Measurements from ENCODE around the gene CA5A.
"Not testable (repeated sequence)": the region's sequence is repeated elsewhere in the genome, so short reads cannot be mapped to it uniquely, and the experiment has no call there.

CA5A gene

GRCh38 chr16:87904963-87905362, 31.4 kb downstream of the CA5A start:
- H3K27ac ChIP-seq; H3K9me3 ChIP-seq; H3K27me3 ChIP-seq; H3K36me3 ChIP-seq; H3K4me3 ChIP-seq (ENCODE audit: low read depth in 1 of 2, low read length in 1 of 2); H3K4me1 ChIP-seq (ENCODE audit: control insufficient read depth in 1 of 2, insufficient read depth in 1 of 2, low read depth in 1 of 2, low read length in 1 of 2): not testable (repeated sequence)

GRCh38 chr16:87900489-87900888, 35.8 kb downstream of the CA5A start:
- not testable (repeated sequence) for H3K9me3 ChIP-seq; H3K36me3 ChIP-seq; H3K4me3 ChIP-seq (ENCODE audit: low read depth in 1 of 2, low read length in 1 of 2); H3K4me1 ChIP-seq (ENCODE audit: control insufficient read depth in 1 of 2, insufficient read depth in 1 of 2, low read depth in 1 of 2, low read length in 1 of 2); H3K27ac ChIP-seq
- peaks cover 29% of the 10 kb centered on the region for H3K27me3 ChIP-seq

GRCh38 chr16:87897521-87898505, 38.5 kb downstream of the CA5A start:
- Histone ChIP-seq H3K27me3 (peaks cover 34% of the 10 kb centered on the region), H3K27ac (no peak overlapping the region), H3K9me3 (no peaks in the 10 kb centered on the region), H3K4me1 (ENCODE audit: control insufficient read depth in 1 of 2, insufficient read depth in 1 of 2, low read depth in 1 of 2, low read length in 1 of 2) (no peaks in the 10 kb centered on the region), H3K4me3 (ENCODE audit: low read depth in 1 of 2, low read length in 1 of 2) (no peak overlapping the region), H3K36me3 (no peaks in the 10 kb centered on the region)
- no peak for TF ChIP-seq CTCF (IDR thresholded peaks at IDR 0.05)

GRCh38 chr16:87896924-87897520, 39.3 kb downstream of the CA5A start:
- H3K36me3 ChIP-seq; H3K27ac ChIP-seq; H3K9me3 ChIP-seq; H3K4me1 ChIP-seq (ENCODE audit: control insufficient read depth in 1 of 2, insufficient read depth in 1 of 2, low read depth in 1 of 2, low read length in 1 of 2); H3K4me3 ChIP-seq (ENCODE audit: low read depth in 1 of 2, low read length in 1 of 2): not testable (repeated sequence)
- H3K27me3 ChIP-seq: peaks cover 34% of the 10 kb centered on the region

- H3K27me3 ChIP-seq: peaks cover 34% of the 10 kb centered on the region
- H3K4me3 ChIP-seq (ENCODE audit: low read depth in 1 of 2, low read length in 1 of 2); H3K4me1 ChIP-seq (ENCODE audit: control insufficient read depth in 1 of 2, insufficient read depth in 1 of 2, low read depth in 1 of 2, low read length in 1 of 2); H3K36me3 ChIP-seq; H3K27ac ChIP-seq; H3K9me3 ChIP-seq: not testable (repeated sequence)
These were observed 40.0 kb downstream of the CA5A start for GRCh38 chr16:87896176-87896890.

GRCh38 chr16:87895641-87896141, 40.6 kb downstream of the CA5A start:
- Histone ChIP-seq H3K4me1 (ENCODE audit: control insufficient read depth in 1 of 2, insufficient read depth in 1 of 2, low read depth in 1 of 2, low read length in 1 of 2) (no peaks in the 10 kb centered on the region), H3K9me3 (no peaks in the 10 kb centered on the region), H3K27me3 (peaks cover 34% of the 10 kb centered on the region), H3K36me3 (no peaks in the 10 kb centered on the region), H3K4me3 (ENCODE audit: low read depth in 1 of 2, low read length in 1 of 2) (no peak overlapping the region), H3K27ac (no peak overlapping the region)
- TF ChIP-seq CTCF (IDR thresholded peaks at IDR 0.05): no peak

- H3K9me3 ChIP-seq; H3K36me3 ChIP-seq; H3K4me1 ChIP-seq (ENCODE audit: control insufficient read depth in 1 of 2, insufficient read depth in 1 of 2, low read depth in 1 of 2, low read length in 1 of 2); H3K27ac ChIP-seq; H3K4me3 ChIP-seq (ENCODE audit: low read depth in 1 of 2, low read length in 1 of 2): not testable (repeated sequence)
- peaks cover 34% of the 10 kb centered on the region for H3K27me3 ChIP-seq
These were observed 42.3 kb downstream of the CA5A start for GRCh38 chr16:87894005-87894404.
